Keratinocyte (primary cell): ENCODE results near the gene MPPED1. TPM values are rescaled to one million over a fixed set of nuclear protein-coding genes. Genes with fewer than 3 reads are reported as not detected.

Experiments
- DNase-seq: peaks from one replicate; pipeline ENCODE4 v3.0.0-alpha.2; 2011; ENCODE audit warnings: low read depth, missing footprints, low spot score
- FAIRE-seq: peaks from 2 replicates; lab custom pipeline; 2011; peaks lifted over from hg19 to GRCh38; lab: Jason Lieb, UNC
- H2AFZ ChIP-seq: 2 replicates; pipeline ENCODE4 v1.6.0; 2012; ENCODE audit warnings: low read length, control low read depth, inconsistent platforms; ENCODE audit not compliant: control insufficient read depth
- H3K27ac ChIP-seq: 2 replicates; pipeline ENCODE4 v1.5.1; 2011; ENCODE audit warnings: low read length; ENCODE audit not compliant: control insufficient read depth, insufficient read depth
- H3K27me3 ChIP-seq: 3 replicates; pipeline ENCODE4 v1.6.0; 2011; ENCODE audit warnings: low read length; ENCODE audit not compliant: control insufficient read depth, insufficient read depth; ENCODE audit errors: extremely low read depth
- H3K36me3 ChIP-seq, 2 experiments: 2 replicates in 1 of 2; 3 replicates in 1 of 2; pipeline ENCODE4 v1.5.1; 2011; ENCODE audit warnings: low read length in 2 of 2, mild to moderate bottlenecking in 1 of 2; ENCODE audit not compliant: control insufficient read depth in 2 of 2, insufficient read depth in 2 of 2; ENCODE audit errors: extremely low read depth in 1 of 2
- H3K4me1 ChIP-seq: 3 replicates; pipeline ENCODE4 v1.5.1; 2011; ENCODE audit warnings: low read length; ENCODE audit not compliant: control insufficient read depth, insufficient read depth; ENCODE audit errors: extremely low read depth
- H3K4me2 ChIP-seq: 3 replicates; pipeline ENCODE4 v1.6.0; 2011; ENCODE audit warnings: low read depth, low read length; ENCODE audit not compliant: control insufficient read depth, insufficient read depth; ENCODE audit errors: extremely low read depth
- H3K4me3 ChIP-seq, 3 experiments: fragments of 200-600 bp in 1 of 3; sonication (generic) in 1 of 3; 2 replicates in 2 of 3; 3 replicates in 1 of 3; pipeline ENCODE4 v1.5.1; 2011 to 2016; ENCODE audit warnings: low read length in 3 of 3, mild to moderate bottlenecking in 3 of 3, control low read depth in 2 of 3, inconsistent platforms in 1 of 3, low read depth in 1 of 3, mixed read lengths in 1 of 3, mixed run types in 1 of 3, moderate library complexity in 1 of 3; ENCODE audit not compliant: control insufficient read depth in 2 of 3, insufficient read depth in 2 of 3; ENCODE audit errors: extremely low read depth in 1 of 3
- H3K79me2 ChIP-seq: 2 replicates; pipeline ENCODE4 v1.6.0; 2012; ENCODE audit warnings: low read length; ENCODE audit not compliant: control insufficient read depth, insufficient read depth
- H3K9ac ChIP-seq: 3 replicates; pipeline ENCODE4 v1.6.0; 2011; ENCODE audit warnings: low read length; ENCODE audit not compliant: control insufficient read depth, insufficient read depth; ENCODE audit errors: extremely low read depth
- H3K9me1 ChIP-seq: 3 replicates; pipeline ENCODE4 v1.6.0; 2011; ENCODE audit warnings: low read length; ENCODE audit not compliant: control insufficient read depth, insufficient read depth; ENCODE audit errors: extremely low read depth
- H3K9me3 ChIP-seq: 2 replicates; pipeline ENCODE4 v1.5.1; 2012; ENCODE audit warnings: low read depth, low read length; ENCODE audit not compliant: control insufficient read depth
- H4K20me1 ChIP-seq: 3 replicates; pipeline ENCODE4 v1.6.0; 2011; ENCODE audit warnings: low read length; ENCODE audit not compliant: control insufficient read depth, insufficient read depth; ENCODE audit errors: extremely low read depth
- EZH2 ChIP-seq: IDR thresholded peaks from one replicate; pipeline ENCODE4 v1.6.1; 2012; ENCODE audit warnings: inconsistent platforms, mild to moderate bottlenecking, low read length, moderate library complexity
- dilution Hi-C: fragments of 300-500 bp; cut with MboI; formaldehyde crosslinking; loops from one replicate; pipeline ENCODE4 v1.7.0; 2020; ENCODE audit warnings: low sequenced_read_pairs; ENCODE audit not compliant: extremely low pct_ligation_motif_present
- polyA plus RNA-seq, 5 experiments: library from polyadenylated mRNA; depleted of rRNA in 3 of 5; stranded (reverse) in 3 of 5; stranded (forward) in 1 of 5; unstranded in 1 of 5; fragments of >200 nt; gene quantifications; 1 replicate in 1 of 5; 2 replicates in 3 of 5; 3 replicates in 1 of 5; pipeline versions ENCODE4 v1.2.1 to v1.2.3, GENCODE V29; 2011 to 2012; ENCODE audit warnings: missing spikeins in 2 of 5, low read depth in 1 of 5, low replicate concordance in 1 of 5
- TF ChIP-seq, protein P1 (sequence below), 3 experiments: IDR thresholded peaks in 1 of 3; conservative IDR thresholded peaks in 1 of 3; optimal IDR thresholded peaks in 1 of 3; 2 replicates in 2 of 3; 3 replicates in 1 of 3; pipeline versions ENCODE3 to v1.5.1; 2011; ENCODE audit warnings: low read length in 3 of 3, mild to moderate bottlenecking in 3 of 3, moderate library complexity in 2 of 3, control low read depth in 1 of 3, inconsistent platforms in 1 of 3; ENCODE audit not compliant: insufficient read depth in 2 of 3; ENCODE audit errors: extremely low read depth in 1 of 3

Gene MPPED1
- polyA plus RNA-seq, 1 donor (not counting 4 experiments of a cell fraction or from before 2014, with no cell fraction given): not detected

DNA sequence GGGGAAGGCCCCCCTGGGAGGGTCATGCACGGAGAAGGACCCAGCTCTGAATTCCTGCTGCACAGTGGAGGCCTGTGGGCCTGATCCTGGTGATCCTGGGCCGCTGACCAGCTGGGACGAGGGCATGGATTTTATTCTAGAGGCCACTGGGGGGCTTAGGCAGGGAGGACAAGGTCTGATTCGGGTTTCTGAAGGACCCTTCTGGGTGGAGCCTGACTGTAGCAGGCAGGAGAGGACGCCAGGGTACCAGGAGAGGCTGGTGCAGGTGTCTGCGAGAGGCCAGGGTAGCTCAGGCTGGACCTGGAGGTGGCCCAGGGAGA is 31.3 kb downstream of the MPPED1 start:
- dilution Hi-C loops: no loop called here
- Histone ChIP-seq H2AFZ (no peak overlapping the region), H3K9me1 (no peaks in the 10 kb centered on the region), H3K9me3 (no peaks in the 10 kb centered on the region), H4K20me1 (no peaks in the 10 kb centered on the region), H3K27me3 (no peaks in the 10 kb centered on the region), H3K36me3 (no peaks in the 10 kb centered on the region), H3K4me1 (no peaks in the 10 kb centered on the region), H3K4me2 (no peak overlapping the region), H3K4me3 (no peak overlapping the region), H3K27ac (no peak overlapping the region), H3K79me2 (no peaks in the 10 kb centered on the region), H3K9ac (no peak overlapping the region)
- TF ChIP-seq, protein P1, sequence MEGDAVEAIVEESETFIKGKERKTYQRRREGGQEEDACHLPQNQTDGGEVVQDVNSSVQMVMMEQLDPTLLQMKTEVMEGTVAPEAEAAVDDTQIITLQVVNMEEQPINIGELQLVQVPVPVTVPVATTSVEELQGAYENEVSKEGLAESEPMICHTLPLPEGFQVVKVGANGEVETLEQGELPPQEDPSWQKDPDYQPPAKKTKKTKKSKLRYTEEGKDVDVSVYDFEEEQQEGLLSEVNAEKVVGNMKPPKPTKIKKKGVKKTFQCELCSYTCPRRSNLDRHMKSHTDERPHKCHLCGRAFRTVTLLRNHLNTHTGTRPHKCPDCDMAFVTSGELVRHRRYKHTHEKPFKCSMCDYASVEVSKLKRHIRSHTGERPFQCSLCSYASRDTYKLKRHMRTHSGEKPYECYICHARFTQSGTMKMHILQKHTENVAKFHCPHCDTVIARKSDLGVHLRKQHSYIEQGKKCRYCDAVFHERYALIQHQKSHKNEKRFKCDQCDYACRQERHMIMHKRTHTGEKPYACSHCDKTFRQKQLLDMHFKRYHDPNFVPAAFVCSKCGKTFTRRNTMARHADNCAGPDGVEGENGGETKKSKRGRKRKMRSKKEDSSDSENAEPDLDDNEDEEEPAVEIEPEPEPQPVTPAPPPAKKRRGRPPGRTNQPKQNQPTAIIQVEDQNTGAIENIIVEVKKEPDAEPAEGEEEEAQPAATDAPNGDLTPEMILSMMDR (optimal IDR thresholded peaks at IDR 0.05 in 1 of 3, IDR thresholded peaks at IDR 0.05 in 1 of 3, conservative IDR thresholded peaks at IDR 0.05 in 1 of 3; ENCODE audit: extremely low read depth in 1 of 3, insufficient read depth in 2 of 3, low read length in 3 of 3): no peak
- no peak for TF ChIP-seq EZH2
- DNase-seq (no peak), FAIRE-seq (no peak)

DNA sequence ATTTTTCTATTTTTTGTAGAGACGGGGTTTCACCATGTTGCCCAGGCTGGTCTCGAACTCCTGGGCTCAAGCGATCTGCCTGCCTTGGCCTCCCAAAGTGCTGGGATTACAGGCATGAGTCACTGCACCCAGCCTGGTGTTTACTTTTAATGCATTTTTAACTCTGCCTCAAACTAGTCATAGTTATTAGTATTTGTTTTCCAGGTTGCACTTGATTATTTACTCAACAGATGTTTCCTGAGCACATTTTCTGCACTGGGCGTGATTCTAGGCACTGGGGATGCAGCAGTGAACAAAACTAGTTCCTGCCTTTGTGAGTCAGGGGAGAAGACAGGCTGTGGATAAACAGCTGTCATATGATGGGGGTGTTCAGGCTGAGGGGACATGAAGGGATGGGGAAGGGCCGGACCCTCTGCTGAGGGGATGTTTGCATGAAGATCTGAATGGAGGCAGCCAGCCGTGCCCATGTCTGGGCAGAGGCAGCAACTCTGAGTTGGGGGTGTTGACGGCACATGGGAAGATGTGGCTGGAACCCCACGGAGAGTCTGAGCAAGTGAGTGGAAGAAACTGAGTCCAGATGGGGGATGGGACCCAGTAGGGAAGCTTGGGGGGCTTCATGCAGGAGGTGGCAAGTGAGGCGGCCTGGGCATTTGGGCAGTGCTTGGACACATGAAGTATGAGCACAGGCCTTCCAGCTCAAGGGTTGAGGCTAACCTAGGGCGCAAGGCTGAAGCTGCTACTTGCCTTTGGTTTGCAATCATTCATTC is 34.4 kb downstream of the MPPED1 start:
- FAIRE-seq: no peak
- TF ChIP-seq, protein P1 (optimal IDR thresholded peaks at IDR 0.05 in 1 of 3, IDR thresholded peaks at IDR 0.05 in 1 of 3, conservative IDR thresholded peaks at IDR 0.05 in 1 of 3; ENCODE audit: extremely low read depth in 1 of 3, insufficient read depth in 2 of 3, low read length in 3 of 3): no peak

More for the DNA sequence above, 34.4 kb downstream of the MPPED1 start:
- no peaks in the 10 kb centered on the region for H3K9me1 ChIP-seq
- no peak overlapping the region for H2AFZ ChIP-seq
- no peak overlapping the region for H3K4me2 ChIP-seq
- H3K36me3 ChIP-seq: no peaks in the 10 kb centered on the region
- H3K4me3 ChIP-seq: no peak overlapping the region
- no peaks in the 10 kb centered on the region for H4K20me1 ChIP-seq
- no peaks in the 10 kb centered on the region for H3K79me2 ChIP-seq
- dilution Hi-C loops: no loop called here
- no peak for DNase-seq
- no peaks in the 10 kb centered on the region for H3K9me3 ChIP-seq
- H3K27ac ChIP-seq: no peak overlapping the region
- H3K9ac ChIP-seq: no peak overlapping the region
- no peaks in the 10 kb centered on the region for H3K4me1 ChIP-seq
- H3K27me3 ChIP-seq: no peaks in the 10 kb centered on the region
